ENCODE data around the gene ZBTB7B. TPM values are rescaled to one million over a fixed set of nuclear protein-coding genes. Genes with fewer than 3 reads are reported as not detected.

ZBTB7B gene
- total RNA-seq, 1 donor from 2014 or later, result 77.6 TPM

GRCh38 chr1:154998201-154998780 lies 4.3 kb upstream of the ZBTB7B start:
- H3K4me1 ChIP-seq, result peaks cover 25% of the 10 kb centered on the region
- H3K27me3 ChIP-seq, result no peaks in the 10 kb centered on the region
- H3K9me3 ChIP-seq, result no peaks in the 10 kb centered on the region
- intact Hi-C loops (cut with DNase I), result no loop called here
- H3K27ac ChIP-seq, result peak overlapping the region; percentile 99
- no peak for DNase-seq (ENCODE audit: extremely low spot score in 2 of 2)
- no peaks in the 10 kb centered on the region for H3K36me3 ChIP-seq
- H3K4me3 ChIP-seq, result no peak overlapping the region
- TF ChIP-seq POLR2AphosphoS5 (IDR thresholded peaks at IDR 0.05; ENCODE audit: insufficient read depth in 1 of 2, low read depth in 1 of 2) (no peak), POLR2A (IDR thresholded peaks at IDR 0.05) (no peak), CTCF (IDR thresholded peaks at IDR 0.05) (no peak)

GRCh38 chr1:154998818-154999570 lies 3.6 kb upstream of the ZBTB7B start:
- no peak for DNase-seq (ENCODE audit: extremely low spot score in 2 of 2)
- Histone ChIP-seq H3K27me3 (no peaks in the 10 kb centered on the region), H3K36me3 (no peaks in the 10 kb centered on the region), H3K4me3 (peak overlapping the region; percentile 84 to 85), H3K4me1 (peaks cover 30% of the 10 kb centered on the region), H3K27ac (peak overlapping the region; percentile 99), H3K9me3 (no peaks in the 10 kb centered on the region)
- TF ChIP-seq POLR2AphosphoS5 (IDR thresholded peaks at IDR 0.05; ENCODE audit: insufficient read depth in 1 of 2, low read depth in 1 of 2) (peak; percentile 24 to 54), CTCF (IDR thresholded peaks at IDR 0.05) (peak; percentile 62 to 83 (median 77)), POLR2A (IDR thresholded peaks at IDR 0.05) (no peak)
- intact Hi-C loops (cut with DNase I), result no loop called here

- intact Hi-C loops (cut with DNase I), result loop anchor here (2.0 to 5.0 kb wide), 4 partner anchors 17 to 672 kb away; partner anchors contain the start of genes ADAM15 and ATP8B2
- peak overlapping the region; percentile 99 for H3K27ac ChIP-seq
- H3K4me1 ChIP-seq, result peaks cover 38% of the 10 kb centered on the region
- DNase-seq (ENCODE audit: extremely low spot score in 2 of 2), result peak in 1 of 2 donors; percentile 92
- H3K27me3 ChIP-seq, result no peaks in the 10 kb centered on the region
- peak overlapping the region; percentile 84 to 85 for H3K4me3 ChIP-seq
- TF ChIP-seq POLR2A (IDR thresholded peaks at IDR 0.05) (no peak), POLR2AphosphoS5 (IDR thresholded peaks at IDR 0.05; ENCODE audit: insufficient read depth in 1 of 2, low read depth in 1 of 2) (no peak), CTCF (IDR thresholded peaks at IDR 0.05) (no peak)
- H3K36me3 ChIP-seq, result no peaks in the 10 kb centered on the region
- H3K9me3 ChIP-seq, result no peaks in the 10 kb centered on the region
Observed at GRCh38 chr1:154999571-155000410, 2.8 kb upstream of the ZBTB7B start.

GRCh38 chr1:155000411-155000725 lies 2.2 kb upstream of the ZBTB7B start:
- Histone ChIP-seq H3K4me1 (peaks cover 44% of the 10 kb centered on the region), H3K27ac (peak overlapping the region; percentile 99), H3K27me3 (no peaks in the 10 kb centered on the region), H3K36me3 (no peaks in the 10 kb centered on the region), H3K9me3 (no peaks in the 10 kb centered on the region), H3K4me3 (peak overlapping the region; percentile 84 to 85)
- intact Hi-C loops (cut with DNase I), result loop anchor here (2.0 to 5.0 kb wide), 4 partner anchors 16 to 673 kb away; partner anchors contain the start of genes ADAM15 and ATP8B2
- no peak for DNase-seq (ENCODE audit: extremely low spot score in 2 of 2)
- TF ChIP-seq POLR2AphosphoS5 (IDR thresholded peaks at IDR 0.05; ENCODE audit: insufficient read depth in 1 of 2, low read depth in 1 of 2), result no peak
- TF ChIP-seq CTCF (IDR thresholded peaks at IDR 0.05), result no peak
- TF ChIP-seq POLR2A (IDR thresholded peaks at IDR 0.05), result no peak
